HepG2 (cell line): ENCODE measurements around the gene GALNT1. TPM values are rescaled to one million over a fixed set of nuclear protein-coding genes. Genes with fewer than 3 reads are reported as not detected.

ENCODE experiments used
- ATAC-seq: fragments of 200-7000 bp; cut with Tn5 transposase; 3 replicates; pipeline ENCODE4 v1.9.1; 2020; ENCODE audit warnings: mild to moderate bottlenecking, moderate library complexity
- BruUV-seq: library from RNA; stranded (reverse); fragments of 400-500 nt; replicated peaks from 2 replicates; lab custom pipeline; 2021; lab: Mats Ljungman, UMichigan
- CTCF ChIA-PET: fragments of 300-600 bp; formaldehyde crosslinking; extraction: SDS; loops from one replicate; lab custom pipeline; 2021; ENCODE audit warnings: low total read pairs, inconsistent platforms, low intra/inter-chr PET ratio; lab: Yijun Ruan, JAX
- POLR2A ChIA-PET: fragments of 350-600 bp; sonication (Branson Sonifier 250); formaldehyde crosslinking; loops from one replicate; lab custom pipeline; 2020; ENCODE audit warnings: antibody characterized with exemption, inconsistent platforms; lab: Yijun Ruan, JAX
- DNase-seq: peaks from one replicate; pipeline ENCODE4 v3.0.0-alpha.2; 2015; ENCODE audit warnings: low spot score
- FAIRE-seq: peaks from 3 replicates; lab custom pipeline; 2011; peaks lifted over from hg19 to GRCh38; lab: Jason Lieb, UNC
- H2AFZ ChIP-seq: one replicate; pipeline ENCODE4 v1.6.1; 2011; ENCODE audit warnings: low read length, inconsistent platforms
- H3K27ac ChIP-seq: fragments of 300-600 bp; 3 replicates; pipeline ENCODE4 v1.8.0; 2011; ENCODE audit warnings: mixed run types, mild to moderate bottlenecking, mixed read lengths, low read length, inconsistent platforms; ENCODE audit not compliant: insufficient read depth; ENCODE audit errors: extremely low read length
- H3K27me3 ChIP-seq, 2 experiments: fragments of 200-600 bp in 1 of 2; 2 replicates in 1 of 2; 3 replicates in 1 of 2; pipeline versions ENCODE4 v1.6.0 to v1.8.0; 2011; ENCODE audit warnings: low read length in 2 of 2, mild to moderate bottlenecking in 2 of 2, moderate library complexity in 2 of 2, inconsistent platforms in 1 of 2; ENCODE audit not compliant: insufficient read depth in 2 of 2, control insufficient read depth in 1 of 2
- H3K36me3 ChIP-seq, 2 experiments: fragments of 200-600 bp in 1 of 2; replicated peaks in 1 of 2; 2 replicates in 1 of 2; 3 replicates in 1 of 2; pipeline versions ENCODE4 v1.5.1 to v1.8.0; 2011; ENCODE audit warnings: low read length in 2 of 2, inconsistent platforms in 1 of 2; ENCODE audit not compliant: insufficient read depth in 2 of 2, control insufficient read depth in 1 of 2
- H3K4me1 ChIP-seq: 2 replicates; pipeline ENCODE4 v1.5.1; 2012; ENCODE audit warnings: low read length, inconsistent platforms; ENCODE audit not compliant: insufficient read depth
- H3K4me2 ChIP-seq: 2 replicates; pipeline ENCODE4 v1.6.0; 2011; ENCODE audit warnings: low read depth, low read length, inconsistent platforms
- H3K4me3 ChIP-seq, 3 experiments: fragments of 200-600 bp in 1 of 3; sonication (generic), shearing (Covaris generic) in 1 of 3; replicated peaks in 1 of 3; 2 replicates each; pipeline ENCODE4 v1.5.1; 2011 to 2016; ENCODE audit warnings: low read length in 3 of 3, inconsistent platforms in 2 of 3, low read depth in 2 of 3, mild to moderate bottlenecking in 2 of 3, control low read depth in 1 of 3, mixed read lengths in 1 of 3; ENCODE audit not compliant: insufficient read depth in 1 of 3
- H3K79me2 ChIP-seq: one replicate; pipeline ENCODE4 v1.6.1; 2011; ENCODE audit warnings: low read length, inconsistent platforms; ENCODE audit not compliant: insufficient read depth
- H3K9ac ChIP-seq: 2 replicates; pipeline ENCODE4 v1.6.0; 2011; ENCODE audit warnings: mild to moderate bottlenecking, low read depth, low read length, inconsistent platforms; ENCODE audit not compliant: insufficient read depth
- H3K9me3 ChIP-seq: 2 replicates; pipeline ENCODE4 v1.5.1; 2012; ENCODE audit warnings: mild to moderate bottlenecking, low read length
- H4K20me1 ChIP-seq: 2 replicates; pipeline ENCODE4 v1.6.0; 2011; ENCODE audit warnings: inconsistent platforms, mild to moderate bottlenecking, low read length, moderate library complexity; ENCODE audit not compliant: insufficient read depth
- IKZF5 ChIP-seq: IDR thresholded peaks from 2 replicates; pipeline ENCODE4 v1.6.1; 2018; ENCODE audit warnings: missing genetic modification reagents, mild to moderate bottlenecking, missing compliant biosample characterization
- POGZ ChIP-seq: sonication (generic); formaldehyde crosslinking; IDR thresholded peaks from 2 replicates; pipeline ENCODE4 v1.4.0; 2020; ENCODE audit warnings: mild to moderate bottlenecking, missing genetic modification reagents
- SOX13 ChIP-seq, 3 experiments: fragments of 450-650 bp in 1 of 3; sonication (generic) in 1 of 3; formaldehyde crosslinking in 1 of 3; IDR thresholded peaks in 2 of 3; conservative IDR thresholded peaks in 1 of 3; 2 replicates each; pipeline versions ENCODE4 v1.5.0 to v1.6.1; 2016 to 2020; ENCODE audit warnings: antibody characterized with exemption in 1 of 3, mild to moderate bottlenecking in 1 of 3, missing compliant biosample characterization in 1 of 3, missing genetic modification reagents in 1 of 3, moderate library complexity in 1 of 3
- TBX2 ChIP-seq: sonication (generic); formaldehyde crosslinking; IDR thresholded peaks from 2 replicates; pipeline ENCODE4 v1.5.0; 2020; ENCODE audit warnings: missing genetic modification reagents, mild to moderate bottlenecking, borderline replicate concordance
- ZBTB37 ChIP-seq: sonication (generic); formaldehyde crosslinking; IDR thresholded peaks from 2 replicates; pipeline ENCODE4 v1.4.0; 2020; ENCODE audit warnings: mild to moderate bottlenecking, missing genetic modification reagents
- ZMYM4 ChIP-seq: sonication (generic); formaldehyde crosslinking; IDR thresholded peaks from 2 replicates; pipeline ENCODE4 v1.8.1; 2023; ENCODE audit warnings: mild to moderate bottlenecking, missing genetic modification reagents
- ZNF644 ChIP-seq: IDR thresholded peaks from 2 replicates; pipeline ENCODE4 v1.6.1; 2016; ENCODE audit warnings: low read depth
- ZNF687 ChIP-seq: sonication (generic); formaldehyde crosslinking; IDR thresholded peaks from 2 replicates; pipeline ENCODE4 v1.5.1; 2020; ENCODE audit warnings: mild to moderate bottlenecking, missing genetic modification reagents, moderate library complexity
- ZNF792 ChIP-seq: IDR thresholded peaks from 2 replicates; pipeline ENCODE4 v1.6.1; 2016
- ZSCAN25 ChIP-seq: sonication (generic); formaldehyde crosslinking; IDR thresholded peaks from 2 replicates; pipeline ENCODE4 v1.8.0; 2022; ENCODE audit warnings: mild to moderate bottlenecking, missing genetic modification reagents
- WGBS: methylation state at CpG from one replicate; pipeline ENCODE4 v1.1.6; 2017; ENCODE audit warnings: low lambda C conversion rate; 5-methylcytosine and 5-hydroxymethylcytosine counted together
- in situ Hi-C: cut with HindIII; loops from 2 replicates; pipeline ENCODE4 v1.10.0; 2017; ENCODE audit warnings: low pct_unique_long_range_greater_than_20kb; ENCODE audit not compliant: extremely low pct_ligation_motif_present
- intact Hi-C: fragments of 100-400 bp; cut with micrococcal nuclease; formaldehyde crosslinking; loops from one replicate; pipeline ENCODE4 v1.10.0; 2022; ENCODE audit not compliant: unreplicated experiment
- polyA plus RNA-seq, 8 experiments: library from polyadenylated mRNA; depleted of rRNA in 3 of 8; stranded (reverse) in 7 of 8; unstranded in 1 of 8; fragments of >200 nt; fragmentation: Illumina TruSeq in 4 of 8; extraction: Trizol in 4 of 8; gene quantifications; 2 replicates each; pipeline versions ENCODE4 v1.2.1 to v1.2.3, GENCODE V29; 2011 to 2016; ENCODE audit warnings: low read depth in 4 of 8, missing spikeins in 1 of 8, mixed read lengths in 1 of 8; ENCODE audit not compliant: insufficient read depth in 1 of 8
- total RNA-seq, 5 experiments: library from RNA; depleted of rRNA; stranded (reverse); fragments of >200 nt; fragmentation: Illumina TruSeq; extraction: Trizol; gene quantifications; 2 replicates each; pipeline ENCODE4 v1.2.3, GENCODE V29; 2016; ENCODE audit warnings: low read depth in 1 of 5

Gene GALNT1
- total and polyA plus RNA-seq, 2 of the 13 experiments (the other 11 are each of a cell fraction or from before 2014, with no cell fraction given) = 41.1 to 100 TPM

- peak overlapping the region; percentile 27 for H3K27ac ChIP-seq
- ChIA-PET CTCF (no interaction called here), POLR2A (no interaction called here)
- peaks cover 58% of the 10 kb centered on the region for H3K4me1 ChIP-seq
- H3K4me3 ChIP-seq = no peak overlapping the region
- H4K20me1 ChIP-seq = no peaks in the 10 kb centered on the region
- no peaks in the 10 kb centered on the region for H3K27me3 ChIP-seq
- H2AFZ ChIP-seq = no peak overlapping the region
- peaks cover 0 to 10% of the 10 kb centered on the region in 2 experiments; a peak in 2 of 5 replicates for H3K36me3 ChIP-seq
- peak; percentile 15 for DNase-seq
- H3K9ac ChIP-seq = no peak overlapping the region
- TF ChIP-seq IKZF5 (CRISPR knock-in tag) (peak; percentile 76), ZNF687 (CRISPR knock-in tag) (peak; percentile 32), ZMYM4 (peak; percentile 37; the same call in 1 of the 2 replicates), SOX13 (IDR thresholded peaks at IDR 0.05) (no peak), SOX13 (CRISPR knock-in tag; conservative IDR thresholded peaks at IDR 0.05 in 1 of 2, IDR thresholded peaks at IDR 0.05 in 1 of 2) (peak in 1 of 2 experiments; percentile 29; a peak in 1 of 4 replicates), TBX2 (CRISPR knock-in tag) (0 out of 2 replicates have a peak, but pooled peaks have one; percentile 15), POGZ (CRISPR knock-in tag) (peak; percentile 58), ZNF644 (CRISPR knock-in tag) (peak; percentile 57), ZNF792 (CRISPR knock-in tag) (no peak), ZBTB37 (0 out of 2 replicates have a peak, but pooled peaks have one; percentile 27), ZSCAN25 (CRISPR knock-in tag) (no peak)
- TF ChIP-seq, all 625 proteins: peak for 8
- intact Hi-C loops (no loop called here), in situ Hi-C loops (no loop called here)
- no peaks in the 10 kb centered on the region for H3K9me3 ChIP-seq
- no TSS peak for BruUV-seq
- FAIRE-seq (no peak), ATAC-seq (peak; percentile 42; the same call in 1 of the 3 replicates)
- 78% methylated on average over 10 of the region's 10 CpGs for WGBS
- H3K4me2 ChIP-seq = no peak overlapping the region
- no peaks in the 10 kb centered on the region for H3K79me2 ChIP-seq
Measured at GRCh38 chr18:35705988-35706387, 124.4 kb downstream of the GALNT1 start.
